DND-41 (cell line): ENCODE results near the gene SLC39A6.

Experiments
- ATAC-seq: fragments of 200-7000 bp; cut with Tn5 transposase; 3 replicates; pipeline ENCODE4 v1.9.1; 2021; ENCODE audit warnings: low read depth; ENCODE audit not compliant: insufficient read depth
- DNase-seq: peaks from one replicate; pipeline ENCODE4 v3.0.0-alpha.2; 2020
- H2AFZ ChIP-seq: 2 replicates; pipeline ENCODE4 v1.6.0; 2012; ENCODE audit warnings: low read depth, low read length
- H3K27ac ChIP-seq: 2 replicates; pipeline ENCODE4 v1.5.1; 2012; ENCODE audit warnings: low read length, inconsistent platforms
- H3K27me3 ChIP-seq: fragments of 200-600 bp; sonication (generic); 2 replicates; pipeline ENCODE4 v1.6.0; 2012; ENCODE audit warnings: low read length, mild to moderate bottlenecking, inconsistent platforms; ENCODE audit not compliant: insufficient read depth, poor library complexity
- H3K36me3 ChIP-seq: 2 replicates; pipeline ENCODE4 v1.5.1; 2012; ENCODE audit warnings: low read length, inconsistent platforms; ENCODE audit not compliant: insufficient read depth
- H3K4me1 ChIP-seq: 2 replicates; pipeline ENCODE4 v1.5.1; 2012; ENCODE audit warnings: mild to moderate bottlenecking, low read length; ENCODE audit not compliant: insufficient read depth
- H3K4me2 ChIP-seq: 2 replicates; pipeline ENCODE4 v1.6.0; 2012; ENCODE audit warnings: mild to moderate bottlenecking, moderate library complexity, low read length, inconsistent platforms; ENCODE audit not compliant: insufficient read depth
- H3K4me3 ChIP-seq, 2 experiments: fragments of 200-600 bp in 1 of 2; shearing (Covaris generic) in 1 of 2; 2 replicates each; pipeline ENCODE4 v1.5.1; 2012 to 2016; ENCODE audit warnings: inconsistent platforms in 2 of 2, low read length in 2 of 2, mild to moderate bottlenecking in 2 of 2, low read depth in 1 of 2, moderate library complexity in 1 of 2
- H3K79me2 ChIP-seq: 2 replicates; pipeline ENCODE4 v1.6.0; 2012; ENCODE audit warnings: low read length, inconsistent platforms; ENCODE audit not compliant: insufficient read depth
- H3K9ac ChIP-seq: 2 replicates; pipeline ENCODE4 v1.6.0; 2012; ENCODE audit warnings: low read depth, mild to moderate bottlenecking, inconsistent platforms, low read length, moderate library complexity
- H3K9me3 ChIP-seq: 2 replicates; pipeline ENCODE4 v1.5.1; 2012; ENCODE audit warnings: low read length, moderate library complexity, mild to moderate bottlenecking, inconsistent platforms; ENCODE audit not compliant: insufficient read depth, severe bottlenecking
- H4K20me1 ChIP-seq: 2 replicates; pipeline ENCODE4 v1.6.0; 2012; ENCODE audit warnings: low read length; ENCODE audit not compliant: insufficient read depth
- CTCF ChIP-seq: IDR thresholded peaks from 2 replicates; pipeline ENCODE4 v1.5.1; 2012; ENCODE audit warnings: borderline replicate concordance, low read length, moderate library complexity, mild to moderate bottlenecking; ENCODE audit not compliant: poor library complexity, severe bottlenecking; ENCODE audit errors: extremely low read depth
- EZH2 ChIP-seq: IDR thresholded peaks from 3 replicates; pipeline ENCODE4 v1.6.1; 2012; ENCODE audit warnings: borderline replicate concordance, low read depth, mild to moderate bottlenecking, moderate library complexity, low read length, inconsistent platforms; ENCODE audit not compliant: severe bottlenecking

Gene SLC39A6

DNA sequence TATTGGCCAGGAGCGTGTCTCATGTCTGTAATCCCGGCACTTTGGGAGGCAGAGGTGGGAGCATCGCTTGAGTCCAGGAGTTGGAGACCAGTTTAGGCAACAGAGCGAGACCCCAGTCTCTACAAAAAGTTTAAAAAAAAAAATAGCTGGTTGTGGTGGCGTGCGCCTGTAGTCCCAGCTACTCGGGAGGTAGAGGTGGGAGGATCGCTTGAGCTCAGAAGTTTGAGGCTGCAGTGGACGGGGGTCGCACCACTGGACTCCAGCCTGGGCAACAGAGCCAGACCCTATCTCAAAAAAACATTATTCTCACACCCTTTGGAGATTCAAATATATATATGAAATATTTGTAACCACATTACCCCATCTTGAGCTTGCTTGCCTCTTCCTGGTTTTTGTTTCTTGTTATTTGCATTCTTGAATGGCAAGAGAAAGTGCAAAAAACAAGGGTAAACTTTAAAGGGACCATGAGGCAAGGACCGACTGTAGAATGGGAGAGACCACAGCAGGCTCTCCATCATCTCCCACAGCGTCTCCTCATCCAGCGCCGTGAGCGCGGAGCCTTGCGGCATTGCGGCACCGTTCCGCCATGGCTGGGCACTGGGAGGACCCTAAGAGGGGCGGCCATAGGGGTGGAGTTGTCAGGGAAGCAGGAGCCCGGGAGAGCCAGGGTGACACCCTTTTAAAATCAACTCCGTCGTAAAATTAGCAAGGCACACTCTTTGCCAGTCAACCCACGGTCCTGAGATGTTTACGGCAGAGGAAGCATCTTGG, 1.9 kb upstream of the SLC39A6 start:
- Histone ChIP-seq H3K79me2 (peaks cover 97% of the 10 kb centered on the region), H3K9ac (peak overlapping the region; percentile 99), H3K9me3 (no peaks in the 10 kb centered on the region), H3K36me3 (peaks cover 37% of the 10 kb centered on the region), H3K4me1 (peaks cover 55% of the 10 kb centered on the region), H3K27me3 (no peaks in the 10 kb centered on the region), H3K4me3 (peak overlapping the region; percentile 66 to 93; a peak in 3 of 4 replicates), H4K20me1 (peaks cover 34% of the 10 kb centered on the region; the same call in 1 of the 2 replicates), H3K4me2 (peak overlapping the region; percentile 72), H2AFZ (no peak overlapping the region), H3K27ac (no peak overlapping the region)
- ATAC-seq (no peak), DNase-seq (no peak)
- TF ChIP-seq EZH2: no peak
- no peak for TF ChIP-seq CTCF

DNA sequence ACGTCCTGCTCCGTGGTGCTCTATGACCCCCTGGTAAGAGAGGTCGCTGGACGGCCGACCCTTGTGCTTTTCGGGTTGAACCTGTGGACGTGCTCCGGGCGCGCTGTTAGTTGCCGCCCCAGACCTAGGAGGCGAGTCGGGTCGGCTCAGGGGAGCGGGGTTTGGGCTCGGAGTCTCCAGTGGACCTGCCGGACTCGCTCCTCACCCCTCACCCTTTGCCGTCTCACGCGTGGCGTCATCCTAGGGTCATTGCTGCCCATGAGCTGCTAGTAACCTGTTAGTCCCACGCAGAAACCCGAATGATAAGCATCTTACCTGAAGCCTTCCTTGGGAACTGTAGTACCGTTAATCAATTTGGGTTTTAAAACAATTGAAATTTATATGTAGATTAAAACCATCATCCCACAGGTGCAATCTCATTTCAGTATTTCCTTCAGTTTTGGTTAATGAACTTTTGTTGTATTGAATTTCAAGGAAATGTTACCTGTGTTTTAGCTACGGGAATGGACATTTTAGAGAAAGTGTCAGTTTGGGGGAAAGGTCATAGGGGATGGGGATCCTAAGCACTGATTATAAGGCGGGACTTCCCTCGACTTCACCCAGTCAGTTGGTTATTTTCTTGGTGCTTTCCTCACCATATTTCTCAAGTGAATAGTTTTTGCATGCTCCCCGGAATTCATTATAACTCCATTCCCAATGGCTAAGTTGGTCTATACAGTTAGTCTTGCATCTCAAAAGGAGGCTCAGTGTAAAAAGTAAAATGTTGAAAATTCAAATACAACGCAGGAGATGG, 1.1 kb upstream of the SLC39A6 start:
- Histone ChIP-seq H3K79me2 (peaks cover 97% of the 10 kb centered on the region), H3K9me3 (no peaks in the 10 kb centered on the region), H3K4me2 (peak overlapping the region; percentile 72), H4K20me1 (peaks cover 29% of the 10 kb centered on the region; the same call in 1 of the 2 replicates), H3K4me1 (peaks cover 55% of the 10 kb centered on the region), H3K4me3 (peak overlapping the region; percentile 66 to 93), H3K27me3 (no peaks in the 10 kb centered on the region), H2AFZ (peak overlapping the region; percentile 96), H3K36me3 (peaks cover 34% of the 10 kb centered on the region), H3K9ac (peak overlapping the region; percentile 99), H3K27ac (peak overlapping the region; percentile 99)
- no peak for DNase-seq
- ATAC-seq: peak; percentile 5
- no peak for TF ChIP-seq CTCF
- TF ChIP-seq EZH2: no peak

GRCh38 chr18:36128907-36129299, 237 bp downstream of the SLC39A6 start:
- no peak for TF ChIP-seq CTCF
- TF ChIP-seq EZH2: no peak
- no peak for DNase-seq

More at GRCh38 chr18:36128907-36129299, 237 bp downstream of the SLC39A6 start:
- Histone ChIP-seq H3K9me3 (no peaks in the 10 kb centered on the region), H3K4me1 (peaks cover 53% of the 10 kb centered on the region), H3K79me2 (peaks cover 84% of the 10 kb centered on the region), H3K4me2 (peak overlapping the region; percentile 72), H3K27me3 (no peaks in the 10 kb centered on the region), H4K20me1 (peaks cover 28% of the 10 kb centered on the region; the same call in 1 of the 2 replicates), H3K4me3 (peak overlapping the region; percentile 66 to 93), H3K9ac (peak overlapping the region; percentile 99), H2AFZ (peak overlapping the region; percentile 84), H3K27ac (peak overlapping the region; percentile 99), H3K36me3 (peaks cover 34% of the 10 kb centered on the region)
- ATAC-seq: peak; percentile 8; the same call in 2 of the 3 replicates
